A673 (cell line): ENCODE results near the gene TMEM108. TPM values are rescaled to one million over a fixed set of nuclear protein-coding genes. Genes with fewer than 3 reads are reported as not detected.
A peak's percentile ranks its signal among the peaks of the same experiment; 100 is the strongest.

Experiments used
- BruUV-seq: library from RNA; stranded (reverse); fragments of 400-500 nt; replicated peaks from 2 replicates; lab custom pipeline; 2021; lab: Mats Ljungman, UMichigan
- CTCF ChIA-PET: fragments of 300-600 bp; sonication (Branson Sonifier 250); formaldehyde crosslinking; loops from one replicate; lab custom pipeline; 2022; ENCODE audit warnings: antibody characterized with exemption; lab: Charles Lee
- POLR2A ChIA-PET: fragments of 300-600 bp; sonication (Branson Sonifier 250); formaldehyde crosslinking; loops from one replicate; lab custom pipeline; 2022; ENCODE audit warnings: antibody characterized with exemption; ENCODE audit not compliant: low non-redundant PET; lab: Charles Lee
- DNase-seq: peaks from one replicate; pipeline ENCODE4 v3.0.0-alpha.2; 2015; ENCODE audit warnings: low spot score
- H3K27ac ChIP-seq: fragments of 200-600 bp; sonication (generic); 2 replicates; pipeline ENCODE4 v1.5.1; 2016; ENCODE audit warnings: mixed run types, low read depth, mild to moderate bottlenecking, mixed read lengths, antibody characterized with exemption, low read length; ENCODE audit not compliant: poor library complexity, severe bottlenecking
- H3K27me3 ChIP-seq: fragments of 200-600 bp; sonication (generic); replicated peaks from 2 replicates; pipeline ENCODE4 v1.6.1; 2017; ENCODE audit warnings: mixed run types, low read depth, mild to moderate bottlenecking, mixed read lengths, antibody characterized with exemption, low read length; ENCODE audit not compliant: insufficient read depth, poor library complexity
- H3K36me3 ChIP-seq: fragments of 200-600 bp; sonication (generic); 2 replicates; pipeline ENCODE4 v1.6.1; 2016; ENCODE audit warnings: mixed run types, mild to moderate bottlenecking, mixed read lengths, antibody characterized with exemption, low read length; ENCODE audit not compliant: insufficient read depth, poor library complexity, severe bottlenecking
- H3K4me1 ChIP-seq: fragments of 200-600 bp; sonication (generic); 2 replicates; pipeline ENCODE4 v1.6.1; 2017; ENCODE audit warnings: mixed run types, mild to moderate bottlenecking, mixed read lengths, antibody characterized with exemption, low read length; ENCODE audit not compliant: insufficient read depth, poor library complexity, severe bottlenecking
- H3K4me3 ChIP-seq: fragments of 200-600 bp; sonication (generic); 2 replicates; pipeline ENCODE4 v1.5.1; 2016; ENCODE audit warnings: low read depth, mixed run types, mild to moderate bottlenecking, mixed read lengths, low read length; ENCODE audit not compliant: poor library complexity, severe bottlenecking
- H3K9me3 ChIP-seq: fragments of 200-600 bp; sonication (generic); 2 replicates; pipeline ENCODE4 v1.6.1; 2016; ENCODE audit warnings: mixed run types, low read depth, mild to moderate bottlenecking, mixed read lengths, antibody characterized with exemption, low read length; ENCODE audit not compliant: poor library complexity, severe bottlenecking
- EZH2 ChIP-seq: fragments of 200-600 bp; sonication (generic); IDR thresholded peaks from 2 replicates; pipeline ENCODE4 v1.6.1; 2017; ENCODE audit warnings: borderline replicate concordance, low read depth, mild to moderate bottlenecking, mixed read lengths, antibody characterized with exemption, low read length; ENCODE audit not compliant: poor library complexity, severe bottlenecking
- intact Hi-C: fragments of 100-400 bp; cut with micrococcal nuclease; formaldehyde crosslinking; loops from one replicate; pipeline ENCODE4 v1.10.0; 2022; ENCODE audit not compliant: unreplicated experiment
- total RNA-seq: library from RNA; stranded (reverse); gene quantifications from 2 replicates; pipeline ENCODE4 v1.2.3, GENCODE V29; 2021
- TF ChIP-seq, protein P1 (sequence below): fragments of 300-800, 200-600 bp; sonication (generic); conservative IDR thresholded peaks from 2 replicates; pipeline ENCODE4 v1.5.1; 2017; ENCODE audit warnings: low read depth, mild to moderate bottlenecking, antibody characterized with exemption, low read length, moderate library complexity, mixed read lengths

The TMEM108 gene
- total RNA-seq, 1 experiment from 2014 or later, result 0.30 TPM

DNA sequence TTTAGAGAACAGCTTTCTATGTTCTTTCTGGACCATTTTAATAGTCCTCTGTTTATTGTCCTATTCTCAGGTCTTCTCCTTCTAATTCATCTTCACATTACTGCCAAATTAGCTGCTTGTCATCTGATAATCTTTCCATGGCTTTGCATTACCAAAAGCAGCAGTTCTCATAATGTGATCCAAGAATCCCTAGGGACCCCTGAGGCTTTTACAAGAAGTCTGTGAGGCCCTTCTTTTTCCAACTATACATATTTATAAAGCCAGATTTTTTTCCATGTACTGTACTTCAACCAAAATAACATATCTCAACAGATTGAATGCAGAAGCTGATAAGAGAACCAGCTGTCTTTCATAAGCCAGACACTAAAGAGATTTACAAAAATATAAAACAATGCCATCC is 199.2 kb downstream of the TMEM108 start:
- Histone ChIP-seq H3K4me1 (peaks cover 4% of the 10 kb centered on the region), H3K9me3 (no peaks in the 10 kb centered on the region), H3K36me3 (no peaks in the 10 kb centered on the region), H3K27me3 (no peaks in the 10 kb centered on the region), H3K4me3 (no peak overlapping the region), H3K27ac (no peak overlapping the region)
- peak; percentile 56 for DNase-seq
- CTCF ChIA-PET, result no interaction called here
- TF ChIP-seq, protein P1, sequence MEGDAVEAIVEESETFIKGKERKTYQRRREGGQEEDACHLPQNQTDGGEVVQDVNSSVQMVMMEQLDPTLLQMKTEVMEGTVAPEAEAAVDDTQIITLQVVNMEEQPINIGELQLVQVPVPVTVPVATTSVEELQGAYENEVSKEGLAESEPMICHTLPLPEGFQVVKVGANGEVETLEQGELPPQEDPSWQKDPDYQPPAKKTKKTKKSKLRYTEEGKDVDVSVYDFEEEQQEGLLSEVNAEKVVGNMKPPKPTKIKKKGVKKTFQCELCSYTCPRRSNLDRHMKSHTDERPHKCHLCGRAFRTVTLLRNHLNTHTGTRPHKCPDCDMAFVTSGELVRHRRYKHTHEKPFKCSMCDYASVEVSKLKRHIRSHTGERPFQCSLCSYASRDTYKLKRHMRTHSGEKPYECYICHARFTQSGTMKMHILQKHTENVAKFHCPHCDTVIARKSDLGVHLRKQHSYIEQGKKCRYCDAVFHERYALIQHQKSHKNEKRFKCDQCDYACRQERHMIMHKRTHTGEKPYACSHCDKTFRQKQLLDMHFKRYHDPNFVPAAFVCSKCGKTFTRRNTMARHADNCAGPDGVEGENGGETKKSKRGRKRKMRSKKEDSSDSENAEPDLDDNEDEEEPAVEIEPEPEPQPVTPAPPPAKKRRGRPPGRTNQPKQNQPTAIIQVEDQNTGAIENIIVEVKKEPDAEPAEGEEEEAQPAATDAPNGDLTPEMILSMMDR, result no peak
- no peak for TF ChIP-seq EZH2
- POLR2A ChIA-PET, result no interaction called here
- intact Hi-C loops, result no loop called here
- no TSS peak for BruUV-seq

DNA sequence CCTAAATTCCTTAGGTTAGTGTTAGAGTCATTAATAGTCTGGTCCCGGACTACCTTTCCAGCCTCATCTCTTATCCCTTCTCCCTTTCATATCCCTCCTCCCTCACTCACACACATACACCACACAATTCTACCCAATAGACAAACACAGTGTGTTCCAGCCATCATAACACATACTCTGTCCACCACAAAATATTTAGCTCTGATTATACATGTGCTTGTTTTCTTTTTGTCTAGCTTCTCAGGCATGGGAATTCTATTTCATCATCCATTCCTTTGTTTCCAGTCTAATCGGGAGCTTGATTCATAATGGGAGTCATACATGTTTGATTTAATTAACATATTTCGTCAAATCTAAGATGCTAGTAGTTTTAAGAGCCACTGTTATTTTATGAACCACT is 199.8 kb downstream of the TMEM108 start:
- CTCF ChIA-PET, result interaction anchor here (0.6 kb wide), 1 partner anchor 669 kb away, joined by 8 read pairs; no protein-coding TSS in a partner anchor
- no peak overlapping the region for H3K27ac ChIP-seq
- DNase-seq, result no peak
- peaks cover 4% of the 10 kb centered on the region for H3K4me1 ChIP-seq
- TF ChIP-seq, protein P1, result no peak
- TF ChIP-seq EZH2, result no peak
- H3K27me3 ChIP-seq, result no peaks in the 10 kb centered on the region
- H3K36me3 ChIP-seq, result no peaks in the 10 kb centered on the region
- no TSS peak for BruUV-seq
- H3K9me3 ChIP-seq, result no peaks in the 10 kb centered on the region
- intact Hi-C loops, result no loop called here
- POLR2A ChIA-PET, result no interaction called here
- H3K4me3 ChIP-seq, result no peak overlapping the region

DNA sequence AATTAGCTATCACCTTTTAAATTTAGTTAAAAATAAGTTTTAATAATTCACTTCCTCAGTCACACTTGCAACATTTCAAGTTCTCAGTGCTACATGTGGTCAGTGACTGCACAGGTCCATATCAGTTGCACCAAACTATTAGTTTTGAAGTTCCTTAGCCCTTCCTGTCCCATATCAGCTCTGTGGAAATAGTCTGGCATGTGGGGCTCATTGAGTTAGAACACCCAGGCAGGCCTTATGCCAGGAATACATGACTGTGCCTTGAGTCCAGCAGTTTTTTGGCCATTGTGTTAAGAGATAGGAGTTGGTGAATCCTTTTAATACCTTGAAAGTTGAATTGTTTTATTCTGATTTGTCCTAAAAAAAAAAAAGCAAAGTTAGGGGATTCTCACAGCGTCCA is 207.9 kb downstream of the TMEM108 start:
- no peak for TF ChIP-seq EZH2
- TF ChIP-seq, protein P1, result no peak
- Histone ChIP-seq H3K27me3 (no peaks in the 10 kb centered on the region), H3K4me1 (no peaks in the 10 kb centered on the region), H3K36me3 (no peaks in the 10 kb centered on the region), H3K4me3 (no peak overlapping the region), H3K27ac (no peak overlapping the region), H3K9me3 (no peaks in the 10 kb centered on the region)
- intact Hi-C loops, result no loop called here
- no peak for DNase-seq
- POLR2A ChIA-PET, result no interaction called here
- BruUV-seq, result no TSS peak
- CTCF ChIA-PET, result no interaction called here
